NCI-H187 treated with DMSO at 0.1 percent for 48 hours (cell line): ENCODE results near the gene ZNF483.
"Not testable (repeated sequence)": the region's sequence is repeated elsewhere in the genome, so short reads cannot be mapped to it uniquely, and the experiment has no call there.

Experiments
- DNase-seq: peaks from one replicate; lab custom pipeline; 2025; lab: John Stamatoyannopoulos, UW

The ZNF483 gene

GRCh38 chr9:111542497-111543254, 17.7 kb downstream of the ZNF483 start:
- no peak for DNase-seq

- no peak for DNase-seq
These were observed 23.6 kb downstream of the ZNF483 start for GRCh38 chr9:111548623-111549022.

- DNase-seq: not testable (repeated sequence)
These were observed 30.4 kb downstream of the ZNF483 start for GRCh38 chr9:111555425-111555824.

GRCh38 chr9:111559000-111559610, 34.1 kb downstream of the ZNF483 start:
- DNase-seq: no peak

- DNase-seq: no peak
These were observed 36.3 kb downstream of the ZNF483 start for GRCh38 chr9:111561165-111561719.

- DNase-seq: no peak
These were observed 41.3 kb downstream of the ZNF483 start for GRCh38 chr9:111566234-111566633.

- not testable (repeated sequence) for DNase-seq
These were observed 43.1 kb downstream of the ZNF483 start for GRCh38 chr9:111568127-111568526.

- DNase-seq: no peak
These were observed 48.1 kb downstream of the ZNF483 start for GRCh38 chr9:111572950-111573604.

- no peak for DNase-seq
These were observed 57.9 kb downstream of the ZNF483 start for GRCh38 chr9:111582888-111583287.

- DNase-seq: no peak
These were observed 61.4 kb downstream of the ZNF483 start for GRCh38 chr9:111586378-111586777.

GRCh38 chr9:111588846-111589245, 63.9 kb downstream of the ZNF483 start:
- DNase-seq: no peak

- no peak for DNase-seq
These were observed 73.1 kb downstream of the ZNF483 start for GRCh38 chr9:111597852-111598732.

GRCh38 chr9:111598733-111599091, 73.7 kb downstream of the ZNF483 start:
- no peak for DNase-seq

- DNase-seq: no peak
These were observed 74.3 kb downstream of the ZNF483 start, which contains the start of gene PTGR1 for GRCh38 chr9:111599092-111599954. Gene PTGR1, minus strand, starts transcription at chr9:111599647. Its CDS starts 2,225 bp downstream, at chr9:111597422.

GRCh38 chr9:111599955-111600343, 75.0 kb downstream of the ZNF483 start:
- no peak for DNase-seq

GRCh38 chr9:111601237-111602018, 76.4 kb downstream of the ZNF483 start:
- no peak for DNase-seq

- no peak for DNase-seq
These were observed 78.1 kb downstream of the ZNF483 start for GRCh38 chr9:111603041-111603440.

GRCh38 chr9:111604054-111604615, 79.2 kb downstream of the ZNF483 start:
- DNase-seq: no peak

- no peak for DNase-seq
These were observed 80.1 kb downstream of the ZNF483 start for GRCh38 chr9:111605041-111605559.
